Adipose tissue (tissue), 3 donors: Measurements from ENCODE around the gene SH2D3C. TPM values are rescaled to one million over a fixed set of nuclear protein-coding genes. Genes with fewer than 3 reads are reported as not detected.

ENCODE experiments used
- H3K27ac ChIP-seq: one replicate; pipeline ENCODE4 v1.5.1; 2013; ENCODE audit warnings: low read depth, low read length
- WGBS, 3 donors: extraction: QIAGEN DNeasy Blood & Tissue Kit; methylation state at CpG; one replicate each; pipeline ENCODE4 v1.1.7; 2013; 5-methylcytosine and 5-hydroxymethylcytosine counted together
- polyA plus RNA-seq, 3 donors: library from polyadenylated mRNA; stranded (reverse); fragments of 200-250 nt; gene quantifications; one replicate each; pipeline ENCODE4 v1.2.3, GENCODE V29; 2013
- donor health status: healthy with polysubstance abuse.
- donor health status: Bipolar disorder and iron deficiency.
- donor health status: healthy.

Gene SH2D3C
- 10 to 100 TPM in 2 of 3 donors, 1 to 10 TPM in 1; 4.8 to 29.7 (median 23.3) TPM for polyA plus RNA-seq

GRCh38 chr9:127778280-127779135 is at the start of gene SH2D3C:
Gene SH2D3C, minus strand, starts transcription at chr9:127778666. Its CDS starts 39 bp downstream, at chr9:127778627.
- H3K27ac ChIP-seq = peak within 1 kb of the TSS; percentile 53
- 18 to 68% (median 22%) methylated on average over 13 of the region's 13 CpGs for WGBS, 3 donors

GRCh38 chr9:127826253-127826913 is 47.9 kb upstream of the SH2D3C start:
- WGBS, 3 donors = 57 to 66% (median 64%) methylated on average over 7 of the region's 7 CpGs
- peak overlapping the region; percentile 40 for H3K27ac ChIP-seq

- 45 to 81% (median 71%) methylated on average over 28 to 42 of the region's 42 CpGs for WGBS, 3 donors
- no peak overlapping the region for H3K27ac ChIP-seq
Measured at GRCh38 chr9:127825319-127826051, 47.0 kb upstream of the SH2D3C start.

DNA sequence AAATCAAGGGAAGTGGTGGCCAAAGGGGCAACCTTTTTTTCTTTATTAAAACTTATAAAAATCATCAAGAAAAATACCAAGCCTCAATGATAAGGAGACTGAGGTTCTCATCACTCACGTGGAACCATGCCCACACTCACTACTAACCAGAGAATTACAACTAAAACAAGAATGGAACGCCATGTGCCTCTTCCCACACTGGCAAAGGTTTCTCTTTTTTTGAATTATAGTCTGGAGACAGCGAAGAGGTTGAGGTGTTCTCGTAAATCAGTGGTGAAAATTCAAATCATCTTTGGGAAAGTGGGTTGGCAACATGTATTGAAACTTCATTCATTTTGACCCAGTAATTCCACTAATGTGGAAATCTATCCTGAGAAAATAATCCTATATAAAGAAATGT is 43.6 kb upstream of the SH2D3C start:
- WGBS, 3 donors = 79 to 84% (median 83%) methylated on average over 4 of the region's 4 CpGs
- H3K27ac ChIP-seq = no peak overlapping the region

- H3K27ac ChIP-seq = no peak overlapping the region
- 88 to 98% (median 90%) methylated on average over 9 of the region's 11 CpGs for WGBS, 3 donors
Measured at GRCh38 chr9:127818574-127818973, 40.1 kb upstream of the SH2D3C start.

GRCh38 chr9:127817881-127818434 is 39.5 kb upstream of the SH2D3C start:
- H3K27ac ChIP-seq = no peak overlapping the region

DNA sequence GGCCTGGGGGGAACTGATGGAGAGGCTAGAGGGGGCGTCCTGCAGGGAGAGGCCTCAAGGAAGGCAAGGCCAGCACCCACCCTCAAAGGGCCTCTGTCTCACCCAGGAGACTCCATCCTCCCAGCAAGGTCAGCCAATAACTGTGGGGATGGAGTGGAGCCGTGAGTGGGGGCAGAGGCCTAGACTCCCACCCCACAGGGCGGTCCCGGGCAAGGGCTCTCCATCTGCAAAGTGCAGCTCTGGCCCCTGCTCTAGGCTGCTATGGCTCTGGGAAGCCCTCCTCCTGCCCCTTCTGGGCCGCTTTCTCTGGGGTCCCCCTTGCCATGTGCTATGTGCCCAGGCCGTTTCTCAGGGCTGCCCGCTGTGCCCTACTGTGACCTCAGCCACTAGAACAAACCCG is 38.3 kb upstream of the SH2D3C start:
- WGBS, 3 donors = 86 to 91% (median 88%) methylated on average over 8 of the region's 8 CpGs
- H3K27ac ChIP-seq = no peak overlapping the region

More at GRCh38 chr9:127817881-127818434, 39.5 kb upstream of the SH2D3C start:
- WGBS, 3 donors = 81 to 83% (median 82%) methylated on average over 17 of the region's 17 CpGs

DNA sequence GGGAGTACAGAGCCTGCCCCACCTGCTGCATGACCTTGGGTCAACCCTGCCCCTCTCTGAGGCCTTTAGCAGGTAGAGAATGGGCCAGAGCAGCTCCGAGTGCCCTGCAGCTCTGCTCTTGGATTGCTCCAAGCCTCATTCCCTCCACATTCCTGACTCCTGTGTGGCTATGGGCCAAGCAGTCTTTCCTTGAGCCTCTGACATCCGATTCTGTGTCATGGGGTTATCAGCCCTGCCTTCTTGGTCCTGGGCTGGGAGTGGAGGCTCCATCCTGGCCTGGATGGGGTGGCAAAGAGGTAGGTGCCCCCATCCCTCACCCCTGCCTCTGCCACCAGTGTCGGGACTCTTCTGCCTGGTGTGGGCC is 37.9 kb upstream of the SH2D3C start:
- no peak overlapping the region for H3K27ac ChIP-seq
- WGBS, 3 donors = 66 to 81% (median 67%) methylated on average over 3 of the region's 3 CpGs

- no peak overlapping the region for H3K27ac ChIP-seq
- WGBS, 3 donors = 84 to 87% (median 85%) methylated on average over 30 to 33 of the region's 33 CpGs
Measured at GRCh38 chr9:127815512-127816361, 37.3 kb upstream of the SH2D3C start.

GRCh38 chr9:127814619-127815511 is 36.4 kb upstream of the SH2D3C start:
- H3K27ac ChIP-seq = no peak overlapping the region
- whole genome bisulfite sequencing, 3 donors = 85 to 93% (median 86%) methylated on average over 11 of the region's 11 CpGs

DNA sequence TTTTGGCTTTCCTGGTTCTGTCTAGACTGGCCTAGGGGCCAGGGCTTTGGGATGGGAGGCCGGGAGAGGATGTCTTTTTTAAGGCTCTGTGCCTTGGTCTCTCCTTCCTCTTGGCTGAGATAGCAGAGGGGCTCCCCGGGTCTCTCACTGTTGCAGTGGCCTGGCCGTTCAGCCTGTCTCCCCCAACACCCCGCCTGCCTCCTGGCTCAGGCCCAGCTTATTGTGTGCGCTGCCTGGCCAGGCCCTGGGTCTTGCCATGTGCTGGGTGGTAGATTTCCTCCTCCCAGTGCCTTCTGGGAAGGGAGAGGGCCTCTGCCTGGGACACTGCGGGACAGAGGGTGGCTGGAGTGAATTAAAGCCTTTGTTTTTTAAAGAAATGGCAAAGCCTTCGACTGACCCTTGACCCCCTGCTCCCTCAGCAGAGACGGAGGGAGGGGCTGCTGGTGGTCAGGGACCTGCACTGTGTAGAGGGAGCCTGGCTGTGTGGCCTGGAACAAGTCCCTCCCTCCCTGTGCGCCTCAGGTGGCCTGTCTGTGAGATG is 35.3 kb upstream of the SH2D3C start:
- WGBS, 3 donors = 57 to 82% (median 72%) methylated on average over 9 of the region's 9 CpGs
- H3K27ac ChIP-seq = no peak overlapping the region

- H3K27ac ChIP-seq = no peak overlapping the region
- WGBS, 3 donors = 87 to 94% (median 90%) methylated on average over 19 of the region's 19 CpGs
Measured at GRCh38 chr9:127812936-127813675, 34.6 kb upstream of the SH2D3C start.

DNA sequence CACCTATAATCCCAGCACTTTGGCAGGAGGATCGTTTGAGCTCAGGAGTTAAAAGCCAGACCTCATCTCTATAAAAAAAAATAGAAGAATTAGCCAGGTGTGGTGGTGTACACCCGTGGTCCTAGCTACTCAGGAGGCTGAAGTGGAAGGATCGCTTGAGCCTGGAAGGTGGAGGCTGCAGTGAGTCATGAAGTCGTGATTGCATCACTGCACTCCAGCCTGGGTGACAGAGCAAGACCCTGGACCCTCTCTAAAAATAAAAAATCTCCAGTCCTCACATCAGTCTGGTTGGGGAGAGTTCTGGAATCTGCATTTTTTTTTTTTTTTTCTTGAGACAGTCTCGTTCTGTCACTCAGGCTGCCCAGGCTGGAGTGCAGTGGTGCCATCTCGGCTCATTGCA is 33.5 kb upstream of the SH2D3C start:
- H3K27ac ChIP-seq = no peak overlapping the region
- WGBS, 3 donors = 88 to 92% (median 91%) methylated on average over 6 of the region's 6 CpGs

GRCh38 chr9:127810378-127811187 is 32.1 kb upstream of the SH2D3C start:
- no peak overlapping the region for H3K27ac ChIP-seq
- 95 to 98% (median 98%) methylated on average over 10 of the region's 10 CpGs for WGBS, 3 donors
